ENCODE results near the gene SETD9.

DNA sequence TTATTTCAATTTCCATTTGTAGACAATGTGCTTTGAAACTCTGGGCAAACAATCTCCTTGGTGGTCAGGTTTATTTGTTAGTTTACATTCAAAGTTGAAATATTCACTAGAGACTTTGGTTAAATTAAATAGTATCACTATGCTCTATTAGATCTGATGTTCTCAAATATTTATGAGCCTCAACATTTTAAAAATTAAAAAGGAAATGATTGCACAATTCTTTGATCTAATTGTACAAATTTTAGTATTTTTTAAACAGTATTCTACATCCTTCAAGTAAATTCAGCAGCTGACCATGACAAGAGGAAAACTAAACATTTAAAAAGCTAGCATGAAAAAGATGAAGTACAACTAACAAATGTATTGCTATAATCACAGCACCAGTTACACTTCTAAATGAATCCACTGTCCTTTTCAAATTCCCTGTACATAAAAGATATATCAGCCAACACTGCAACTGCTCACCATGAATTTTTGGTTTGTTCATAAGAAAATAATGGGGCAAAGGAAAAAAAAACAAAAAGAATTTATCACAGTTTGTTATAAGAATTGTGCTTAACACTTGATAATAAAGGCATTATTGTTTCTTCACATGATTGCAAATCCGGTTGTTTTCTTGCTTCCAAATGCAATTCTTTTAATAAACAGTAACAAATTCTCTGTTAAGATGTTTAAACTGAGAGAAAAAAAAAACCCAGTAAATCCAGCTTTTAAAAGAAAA, 10.7 kb downstream of the SETD9 start:
- TF ChIP-seq, protein P1, sequence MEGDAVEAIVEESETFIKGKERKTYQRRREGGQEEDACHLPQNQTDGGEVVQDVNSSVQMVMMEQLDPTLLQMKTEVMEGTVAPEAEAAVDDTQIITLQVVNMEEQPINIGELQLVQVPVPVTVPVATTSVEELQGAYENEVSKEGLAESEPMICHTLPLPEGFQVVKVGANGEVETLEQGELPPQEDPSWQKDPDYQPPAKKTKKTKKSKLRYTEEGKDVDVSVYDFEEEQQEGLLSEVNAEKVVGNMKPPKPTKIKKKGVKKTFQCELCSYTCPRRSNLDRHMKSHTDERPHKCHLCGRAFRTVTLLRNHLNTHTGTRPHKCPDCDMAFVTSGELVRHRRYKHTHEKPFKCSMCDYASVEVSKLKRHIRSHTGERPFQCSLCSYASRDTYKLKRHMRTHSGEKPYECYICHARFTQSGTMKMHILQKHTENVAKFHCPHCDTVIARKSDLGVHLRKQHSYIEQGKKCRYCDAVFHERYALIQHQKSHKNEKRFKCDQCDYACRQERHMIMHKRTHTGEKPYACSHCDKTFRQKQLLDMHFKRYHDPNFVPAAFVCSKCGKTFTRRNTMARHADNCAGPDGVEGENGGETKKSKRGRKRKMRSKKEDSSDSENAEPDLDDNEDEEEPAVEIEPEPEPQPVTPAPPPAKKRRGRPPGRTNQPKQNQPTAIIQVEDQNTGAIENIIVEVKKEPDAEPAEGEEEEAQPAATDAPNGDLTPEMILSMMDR (IDR thresholded peaks at IDR 0.05; ENCODE audit: insufficient read depth, low read length), result no peak
- TF ChIP-seq GABPA (IDR thresholded peaks at IDR 0.05; ENCODE audit: low read depth) (no peak), POLR2AphosphoS5 (IDR thresholded peaks at IDR 0.05; ENCODE audit: low read depth) (no peak)
- TF ChIP-seq, protein P2, sequence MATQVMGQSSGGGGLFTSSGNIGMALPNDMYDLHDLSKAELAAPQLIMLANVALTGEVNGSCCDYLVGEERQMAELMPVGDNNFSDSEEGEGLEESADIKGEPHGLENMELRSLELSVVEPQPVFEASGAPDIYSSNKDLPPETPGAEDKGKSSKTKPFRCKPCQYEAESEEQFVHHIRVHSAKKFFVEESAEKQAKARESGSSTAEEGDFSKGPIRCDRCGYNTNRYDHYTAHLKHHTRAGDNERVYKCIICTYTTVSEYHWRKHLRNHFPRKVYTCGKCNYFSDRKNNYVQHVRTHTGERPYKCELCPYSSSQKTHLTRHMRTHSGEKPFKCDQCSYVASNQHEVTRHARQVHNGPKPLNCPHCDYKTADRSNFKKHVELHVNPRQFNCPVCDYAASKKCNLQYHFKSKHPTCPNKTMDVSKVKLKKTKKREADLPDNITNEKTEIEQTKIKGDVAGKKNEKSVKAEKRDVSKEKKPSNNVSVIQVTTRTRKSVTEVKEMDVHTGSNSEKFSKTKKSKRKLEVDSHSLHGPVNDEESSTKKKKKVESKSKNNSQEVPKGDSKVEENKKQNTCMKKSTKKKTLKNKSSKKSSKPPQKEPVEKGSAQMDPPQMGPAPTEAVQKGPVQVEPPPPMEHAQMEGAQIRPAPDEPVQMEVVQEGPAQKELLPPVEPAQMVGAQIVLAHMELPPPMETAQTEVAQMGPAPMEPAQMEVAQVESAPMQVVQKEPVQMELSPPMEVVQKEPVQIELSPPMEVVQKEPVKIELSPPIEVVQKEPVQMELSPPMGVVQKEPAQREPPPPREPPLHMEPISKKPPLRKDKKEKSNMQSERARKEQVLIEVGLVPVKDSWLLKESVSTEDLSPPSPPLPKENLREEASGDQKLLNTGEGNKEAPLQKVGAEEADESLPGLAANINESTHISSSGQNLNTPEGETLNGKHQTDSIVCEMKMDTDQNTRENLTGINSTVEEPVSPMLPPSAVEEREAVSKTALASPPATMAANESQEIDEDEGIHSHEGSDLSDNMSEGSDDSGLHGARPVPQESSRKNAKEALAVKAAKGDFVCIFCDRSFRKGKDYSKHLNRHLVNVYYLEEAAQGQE (IDR thresholded peaks at IDR 0.05; ENCODE audit: insufficient replicate concordance, low read depth), result no peak
